ENCODE results near the gene GALNTL6. TPM values are rescaled to one million over a fixed set of nuclear protein-coding genes. Genes with fewer than 3 reads are reported as not detected.

Gene GALNTL6
- total RNA-seq, 1 donor from 2014 or later, result 0.34 TPM

DNA sequence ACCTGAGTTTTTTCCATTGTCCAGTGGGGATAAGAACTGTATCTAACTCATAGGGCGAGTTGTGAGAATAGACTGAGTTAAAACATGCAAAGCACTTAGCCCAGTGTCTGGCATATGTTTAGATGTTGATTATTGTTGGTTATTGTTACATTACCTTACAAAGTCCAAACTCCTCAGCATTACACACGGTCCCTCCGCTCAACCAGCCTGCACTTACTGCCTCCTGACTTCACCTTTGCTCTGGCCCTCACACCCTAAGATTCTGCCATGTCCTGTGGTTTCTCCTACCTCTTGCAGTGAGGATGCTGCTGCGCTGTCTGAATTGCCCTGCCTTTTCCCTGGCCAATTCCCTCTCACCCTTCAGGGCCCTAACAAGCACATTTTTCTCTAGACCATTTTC, 1053.2 kb downstream of the GALNTL6 start:
- Mint-ChIP-seq H3K27ac (ENCODE audit: unreplicated experiment) (no peak overlapping the region), H3K27me3 (ENCODE audit: unreplicated experiment) (no peaks in the 10 kb centered on the region), H3K9me3 (ENCODE audit: unreplicated experiment) (no peaks in the 10 kb centered on the region), H3K36me3 (ENCODE audit: unreplicated experiment) (peaks cover 7% of the 10 kb centered on the region), H3K4me1 (ENCODE audit: low read depth, unreplicated experiment) (peaks cover 2% of the 10 kb centered on the region), H3K4me3 (ENCODE audit: unreplicated experiment) (no peak overlapping the region)
- no peak for DNase-seq
- TF ChIP-seq, protein P1, sequence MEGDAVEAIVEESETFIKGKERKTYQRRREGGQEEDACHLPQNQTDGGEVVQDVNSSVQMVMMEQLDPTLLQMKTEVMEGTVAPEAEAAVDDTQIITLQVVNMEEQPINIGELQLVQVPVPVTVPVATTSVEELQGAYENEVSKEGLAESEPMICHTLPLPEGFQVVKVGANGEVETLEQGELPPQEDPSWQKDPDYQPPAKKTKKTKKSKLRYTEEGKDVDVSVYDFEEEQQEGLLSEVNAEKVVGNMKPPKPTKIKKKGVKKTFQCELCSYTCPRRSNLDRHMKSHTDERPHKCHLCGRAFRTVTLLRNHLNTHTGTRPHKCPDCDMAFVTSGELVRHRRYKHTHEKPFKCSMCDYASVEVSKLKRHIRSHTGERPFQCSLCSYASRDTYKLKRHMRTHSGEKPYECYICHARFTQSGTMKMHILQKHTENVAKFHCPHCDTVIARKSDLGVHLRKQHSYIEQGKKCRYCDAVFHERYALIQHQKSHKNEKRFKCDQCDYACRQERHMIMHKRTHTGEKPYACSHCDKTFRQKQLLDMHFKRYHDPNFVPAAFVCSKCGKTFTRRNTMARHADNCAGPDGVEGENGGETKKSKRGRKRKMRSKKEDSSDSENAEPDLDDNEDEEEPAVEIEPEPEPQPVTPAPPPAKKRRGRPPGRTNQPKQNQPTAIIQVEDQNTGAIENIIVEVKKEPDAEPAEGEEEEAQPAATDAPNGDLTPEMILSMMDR (IDR thresholded peaks at IDR 0.05; ENCODE audit: partially characterized antibody, unreplicated experiment), result no peak

DNA sequence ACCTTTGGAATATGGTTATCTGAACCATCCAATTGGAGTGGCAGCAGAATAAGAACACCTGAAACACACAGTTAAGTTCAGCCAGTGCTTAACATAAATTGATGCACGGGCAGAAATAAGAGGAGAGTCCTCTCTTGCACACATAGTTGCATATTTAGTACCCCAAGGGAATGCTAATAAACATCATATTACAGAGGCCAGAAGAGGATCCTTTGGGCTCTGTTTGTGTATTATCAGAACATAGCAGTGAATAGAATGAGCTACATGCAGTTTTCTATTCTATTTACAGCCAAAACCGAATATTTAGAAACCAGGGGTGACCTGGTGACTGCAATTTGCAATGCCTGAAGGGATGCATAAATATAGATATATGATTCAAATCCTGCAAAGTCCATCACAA, 1054.6 kb downstream of the GALNTL6 start:
- H3K36me3 Mint-ChIP-seq (ENCODE audit: unreplicated experiment), result no peaks in the 10 kb centered on the region

DNA sequence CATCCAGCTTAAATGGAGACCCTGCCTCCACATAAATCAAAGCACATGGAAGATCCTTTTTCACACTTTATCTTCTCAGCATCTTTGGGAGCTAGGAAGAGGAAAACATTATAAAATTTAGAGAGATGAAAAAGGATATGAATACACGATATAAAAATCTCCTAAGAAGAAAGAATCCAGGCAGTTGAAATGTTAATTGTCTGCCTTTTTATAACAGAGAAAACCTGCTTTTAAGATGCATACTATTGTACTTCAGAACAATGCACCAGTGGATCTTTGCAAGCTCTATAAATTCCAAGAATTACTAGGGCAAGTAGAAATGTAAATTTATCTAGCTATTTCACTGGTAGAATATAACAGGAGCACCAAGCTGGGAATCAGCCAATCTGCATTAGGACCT, 1055.1 kb downstream of the GALNTL6 start:
- TF ChIP-seq, protein P1 (IDR thresholded peaks at IDR 0.05; ENCODE audit: partially characterized antibody, unreplicated experiment), result no peak
- Mint-ChIP-seq H3K36me3 (ENCODE audit: unreplicated experiment) (no peaks in the 10 kb centered on the region), H3K27ac (ENCODE audit: unreplicated experiment) (no peak overlapping the region), H3K27me3 (ENCODE audit: unreplicated experiment) (no peaks in the 10 kb centered on the region), H3K4me1 (ENCODE audit: low read depth, unreplicated experiment) (peaks cover 2% of the 10 kb centered on the region), H3K4me3 (ENCODE audit: unreplicated experiment) (no peak overlapping the region), H3K9me3 (ENCODE audit: unreplicated experiment) (no peaks in the 10 kb centered on the region)
- DNase-seq, result no peak

More for the DNA sequence above, 1054.6 kb downstream of the GALNTL6 start:
- no peak for DNase-seq
- Mint-ChIP-seq H3K4me1 (ENCODE audit: low read depth, unreplicated experiment) (peaks cover 2% of the 10 kb centered on the region), H3K27me3 (ENCODE audit: unreplicated experiment) (no peaks in the 10 kb centered on the region), H3K4me3 (ENCODE audit: unreplicated experiment) (no peak overlapping the region), H3K27ac (ENCODE audit: unreplicated experiment) (no peak overlapping the region), H3K9me3 (ENCODE audit: unreplicated experiment) (no peaks in the 10 kb centered on the region)
- TF ChIP-seq, protein P1 (IDR thresholded peaks at IDR 0.05; ENCODE audit: partially characterized antibody, unreplicated experiment), result no peak

DNA sequence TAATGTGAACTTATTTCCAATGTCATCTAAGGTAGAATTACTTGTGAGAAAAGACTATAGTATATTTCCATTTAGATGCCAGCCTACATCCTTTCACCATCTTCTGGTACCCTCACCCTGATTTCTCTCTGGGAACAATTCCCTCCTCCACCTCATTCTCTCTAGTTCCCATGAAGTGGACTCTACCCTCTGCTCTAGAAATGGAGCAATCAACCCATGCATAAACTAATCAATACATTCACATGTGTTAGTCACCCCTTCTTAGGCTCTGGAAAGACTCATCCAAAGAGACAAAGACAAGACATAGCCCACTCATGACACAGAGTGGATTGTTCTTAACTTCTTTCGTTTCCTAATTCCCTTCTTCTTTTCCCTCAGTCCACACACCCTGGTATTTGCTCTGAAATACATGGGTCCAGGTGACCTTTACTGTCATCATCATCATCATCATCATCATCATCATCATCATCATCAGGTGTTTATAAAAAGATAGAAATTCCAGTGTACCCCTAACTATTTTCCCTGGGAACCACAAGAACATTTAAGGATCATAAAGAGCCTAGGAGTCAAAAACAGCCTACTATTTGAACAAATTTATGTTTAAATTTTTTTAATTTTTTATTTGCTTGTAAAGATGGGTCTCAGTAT, 1056.5 kb downstream of the GALNTL6 start:
- peaks cover 6% of the 10 kb centered on the region for H3K27me3 Mint-ChIP-seq (ENCODE audit: unreplicated experiment)
- TF ChIP-seq, protein P1 (IDR thresholded peaks at IDR 0.05; ENCODE audit: partially characterized antibody, unreplicated experiment), result no peak
- H3K4me3 Mint-ChIP-seq (ENCODE audit: unreplicated experiment), result no peak overlapping the region
- H3K4me1 Mint-ChIP-seq (ENCODE audit: low read depth, unreplicated experiment), result peaks cover 9% of the 10 kb centered on the region
- DNase-seq, result no peak
- peaks cover 4% of the 10 kb centered on the region for H3K9me3 Mint-ChIP-seq (ENCODE audit: unreplicated experiment)
- H3K27ac Mint-ChIP-seq (ENCODE audit: unreplicated experiment), result no peak overlapping the region
- no peaks in the 10 kb centered on the region for H3K36me3 Mint-ChIP-seq (ENCODE audit: unreplicated experiment)

DNA sequence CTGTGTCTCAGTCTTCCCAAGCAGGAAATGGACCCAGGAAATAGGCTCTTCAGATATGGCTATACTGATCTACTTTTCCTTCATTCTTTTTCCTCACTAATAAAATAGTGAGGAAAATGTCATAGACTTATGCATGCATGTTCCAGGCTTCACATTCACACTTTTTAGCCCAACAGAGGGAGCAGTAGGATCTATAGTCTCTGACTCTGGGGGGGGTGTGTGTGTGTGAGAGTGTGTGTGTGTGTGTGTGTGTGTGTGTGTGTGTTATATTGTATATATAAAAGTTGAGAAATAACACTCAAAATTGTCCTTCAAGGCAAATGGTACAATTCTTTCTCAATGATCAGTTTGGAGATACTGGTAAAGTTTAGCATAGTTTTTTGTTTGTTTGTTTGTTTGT, 1058.2 kb downstream of the GALNTL6 start:
- DNase-seq, result no peak
- Mint-ChIP-seq H3K36me3 (ENCODE audit: unreplicated experiment) (no peaks in the 10 kb centered on the region), H3K27me3 (ENCODE audit: unreplicated experiment) (peaks cover 6% of the 10 kb centered on the region), H3K27ac (ENCODE audit: unreplicated experiment) (no peak overlapping the region), H3K4me1 (ENCODE audit: low read depth, unreplicated experiment) (peaks cover 17% of the 10 kb centered on the region), H3K9me3 (ENCODE audit: unreplicated experiment) (peaks cover 4% of the 10 kb centered on the region), H3K4me3 (ENCODE audit: unreplicated experiment) (no peak overlapping the region)
- TF ChIP-seq, protein P1 (IDR thresholded peaks at IDR 0.05; ENCODE audit: partially characterized antibody, unreplicated experiment), result no peak

Measured in glutamatergic neuron (in vitro differentiated cells).